PC-9 (cell line): ENCODE measurements around the gene CYP27C1.

ENCODE experiments used
- EZH2 ChIP-seq: fragments of 200-600 bp; sonication (generic); IDR thresholded peaks from 2 replicates; pipeline ENCODE4 v1.8.0; 2017; ENCODE audit warnings: antibody characterized with exemption, low read depth
- TF ChIP-seq, protein P1 (sequence below): fragments of 200-600 bp; sonication (generic); conservative IDR thresholded peaks from 2 replicates; pipeline ENCODE4 v1.6.1; 2017; ENCODE audit warnings: mixed run types, antibody characterized with exemption, mild to moderate bottlenecking, moderate library complexity

DNA sequence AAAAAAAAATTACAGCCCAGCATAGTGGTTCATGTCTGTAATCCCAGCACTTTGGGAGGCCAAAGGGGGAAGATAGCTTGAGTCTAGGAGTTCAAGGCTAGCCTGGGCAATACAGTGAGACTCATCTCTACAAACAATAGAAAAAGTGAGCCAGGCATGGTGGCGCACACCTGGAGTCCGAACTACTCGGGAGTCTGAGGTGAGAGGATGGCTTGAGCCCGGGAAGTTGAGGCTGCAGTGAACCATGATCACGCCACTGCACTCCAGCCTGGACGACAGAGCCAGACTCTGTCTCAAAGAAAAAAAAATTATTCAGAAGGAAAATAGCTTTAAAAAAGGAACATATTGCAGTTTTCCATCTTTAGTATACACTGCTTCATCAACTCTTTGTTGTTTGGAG, 47.8 kb downstream of the CYP27C1 start:
- TF ChIP-seq, protein P1, sequence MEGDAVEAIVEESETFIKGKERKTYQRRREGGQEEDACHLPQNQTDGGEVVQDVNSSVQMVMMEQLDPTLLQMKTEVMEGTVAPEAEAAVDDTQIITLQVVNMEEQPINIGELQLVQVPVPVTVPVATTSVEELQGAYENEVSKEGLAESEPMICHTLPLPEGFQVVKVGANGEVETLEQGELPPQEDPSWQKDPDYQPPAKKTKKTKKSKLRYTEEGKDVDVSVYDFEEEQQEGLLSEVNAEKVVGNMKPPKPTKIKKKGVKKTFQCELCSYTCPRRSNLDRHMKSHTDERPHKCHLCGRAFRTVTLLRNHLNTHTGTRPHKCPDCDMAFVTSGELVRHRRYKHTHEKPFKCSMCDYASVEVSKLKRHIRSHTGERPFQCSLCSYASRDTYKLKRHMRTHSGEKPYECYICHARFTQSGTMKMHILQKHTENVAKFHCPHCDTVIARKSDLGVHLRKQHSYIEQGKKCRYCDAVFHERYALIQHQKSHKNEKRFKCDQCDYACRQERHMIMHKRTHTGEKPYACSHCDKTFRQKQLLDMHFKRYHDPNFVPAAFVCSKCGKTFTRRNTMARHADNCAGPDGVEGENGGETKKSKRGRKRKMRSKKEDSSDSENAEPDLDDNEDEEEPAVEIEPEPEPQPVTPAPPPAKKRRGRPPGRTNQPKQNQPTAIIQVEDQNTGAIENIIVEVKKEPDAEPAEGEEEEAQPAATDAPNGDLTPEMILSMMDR = no peak
- TF ChIP-seq EZH2 = no peak
